ENCODE measurements around the gene TFDP1.

- TF ChIP-seq, protein P1, sequence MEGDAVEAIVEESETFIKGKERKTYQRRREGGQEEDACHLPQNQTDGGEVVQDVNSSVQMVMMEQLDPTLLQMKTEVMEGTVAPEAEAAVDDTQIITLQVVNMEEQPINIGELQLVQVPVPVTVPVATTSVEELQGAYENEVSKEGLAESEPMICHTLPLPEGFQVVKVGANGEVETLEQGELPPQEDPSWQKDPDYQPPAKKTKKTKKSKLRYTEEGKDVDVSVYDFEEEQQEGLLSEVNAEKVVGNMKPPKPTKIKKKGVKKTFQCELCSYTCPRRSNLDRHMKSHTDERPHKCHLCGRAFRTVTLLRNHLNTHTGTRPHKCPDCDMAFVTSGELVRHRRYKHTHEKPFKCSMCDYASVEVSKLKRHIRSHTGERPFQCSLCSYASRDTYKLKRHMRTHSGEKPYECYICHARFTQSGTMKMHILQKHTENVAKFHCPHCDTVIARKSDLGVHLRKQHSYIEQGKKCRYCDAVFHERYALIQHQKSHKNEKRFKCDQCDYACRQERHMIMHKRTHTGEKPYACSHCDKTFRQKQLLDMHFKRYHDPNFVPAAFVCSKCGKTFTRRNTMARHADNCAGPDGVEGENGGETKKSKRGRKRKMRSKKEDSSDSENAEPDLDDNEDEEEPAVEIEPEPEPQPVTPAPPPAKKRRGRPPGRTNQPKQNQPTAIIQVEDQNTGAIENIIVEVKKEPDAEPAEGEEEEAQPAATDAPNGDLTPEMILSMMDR (IDR thresholded peaks at IDR 0.05; ENCODE audit: borderline replicate concordance, extremely low read depth, low read length, poor library complexity, severe bottlenecking) = no peak
- TF ChIP-seq EZH2 (IDR thresholded peaks at IDR 0.05; ENCODE audit: borderline replicate concordance, low read depth, low read length, severe bottlenecking) = no peak
These were observed 21.4 kb downstream of the TFDP1 start for GRCh38 chr13:113605866-113606438.
